Colonic mucosa (tissue), 4 donors: ENCODE results near the gene TEKTIP1. TPM values are rescaled to one million over a fixed set of nuclear protein-coding genes. Genes with fewer than 3 reads are reported as not detected.

Experiments used
- DNase-seq: peaks from one replicate; pipeline ENCODE4 v3.0.0-alpha.2; 2020
- H3K27ac ChIP-seq: fragments of 200-600 bp; one replicate; pipeline ENCODE4 v1.8.0; 2021
- H3K27me3 ChIP-seq: fragments of 200-600 bp; one replicate; pipeline ENCODE4 v1.8.0; 2021
- H3K36me3 ChIP-seq: fragments of 200-600 bp; one replicate; pipeline ENCODE4 v1.8.0; 2021
- H3K4me1 ChIP-seq: fragments of 200-600 bp; one replicate; pipeline ENCODE4 v1.8.0; 2021; ENCODE audit warnings: mild to moderate bottlenecking
- H3K4me3 ChIP-seq: fragments of 200-600 bp; one replicate; pipeline ENCODE4 v1.8.0; 2021
- H3K9ac ChIP-seq, 2 donors: one replicate each; pipeline ENCODE4 v1.7.0; 2013; ENCODE audit warnings: control low read depth in 2 of 2, low read depth in 2 of 2, low read length in 2 of 2
- H3K9me3 ChIP-seq: fragments of 200-600 bp; one replicate; pipeline ENCODE4 v1.8.0; 2021
- intact Hi-C: fragments of 100-400 bp; cut with DNase I; formaldehyde crosslinking; loops from one replicate; pipeline ENCODE4 v1.14.1; 2022
- total RNA-seq, 2 donors: library from RNA; stranded (reverse); fragmentation: NEBNext Ultra II Directional in 1 of 2; extraction: Animal tissue kit (Norgen Biotek cat#: 25700) in 1 of 2; gene quantifications; one replicate each; pipeline ENCODE4 v1.2.1, GENCODE V29; 2021
- TF ChIP-seq, protein P1 (sequence below): fragments of 200-600 bp; IDR thresholded peaks from one replicate; pipeline ENCODE4 v1.8.0; 2022; ENCODE audit warnings: antibody characterized with exemption, mild to moderate bottlenecking
- donor health status: healthy.
- donor health status: DM: no; HTN: no; CAD: no.
- donor health status: DM: no; HTN: no; CAD: no.

The TEKTIP1 gene
- total RNA-seq, 2 donors from 2014 or later: 1.5 to 4.7 TPM

DNA sequence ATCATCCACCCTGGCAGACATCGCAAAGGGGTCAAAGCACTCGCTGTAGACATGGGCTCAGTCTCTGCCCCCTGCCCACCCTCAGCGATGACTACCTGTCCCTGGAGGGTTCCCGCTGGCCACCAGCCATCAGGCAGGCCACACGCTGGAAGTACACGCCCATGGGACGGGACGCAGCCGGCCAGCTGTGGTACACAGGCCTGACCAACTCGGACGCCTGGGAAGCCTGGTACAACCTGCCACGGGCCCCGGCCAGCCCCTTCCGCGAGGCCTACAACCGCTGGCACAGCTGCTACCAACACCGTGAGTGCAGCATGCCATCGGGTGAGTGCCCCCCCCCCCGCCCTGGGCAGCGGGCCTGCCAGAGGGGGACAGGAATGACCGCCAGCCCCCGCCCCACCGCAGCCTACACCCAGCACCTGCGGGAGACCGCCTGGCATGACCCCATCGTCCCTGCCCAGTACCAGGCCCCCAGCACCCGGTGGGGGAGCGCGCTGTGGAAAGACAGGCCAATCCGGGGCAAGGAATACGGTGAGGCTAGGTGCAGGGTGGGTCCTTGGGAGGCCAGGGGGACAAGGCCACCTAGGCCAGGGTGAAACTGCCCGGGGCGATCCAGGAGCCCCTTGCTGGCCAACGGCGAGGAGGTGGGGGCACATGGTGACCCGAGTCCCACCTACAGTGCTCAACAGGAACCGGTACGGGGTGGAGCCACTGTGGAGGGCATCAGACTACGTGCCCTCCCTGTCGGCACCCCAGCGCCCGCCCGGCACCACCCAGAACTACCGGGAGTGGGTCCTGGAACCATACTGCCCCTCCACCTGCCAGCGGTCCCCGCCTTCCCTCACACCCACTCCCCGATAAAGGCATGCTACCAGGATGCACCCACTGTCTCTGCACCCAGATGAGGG lies 4.4 kb downstream of the TEKTIP1 start:
- no peaks in the 10 kb centered on the region for H3K27me3 ChIP-seq
- no peaks in the 10 kb centered on the region for H3K36me3 ChIP-seq
- no peaks in the 10 kb centered on the region for H3K9me3 ChIP-seq
- H3K4me3 ChIP-seq: no peak overlapping the region
- no peak overlapping the region for H3K27ac ChIP-seq
- no peaks in the 10 kb centered on the region for H3K4me1 ChIP-seq
- no peak overlapping the region for H3K9ac ChIP-seq
- DNase-seq: no peak
- TF ChIP-seq, protein P1, sequence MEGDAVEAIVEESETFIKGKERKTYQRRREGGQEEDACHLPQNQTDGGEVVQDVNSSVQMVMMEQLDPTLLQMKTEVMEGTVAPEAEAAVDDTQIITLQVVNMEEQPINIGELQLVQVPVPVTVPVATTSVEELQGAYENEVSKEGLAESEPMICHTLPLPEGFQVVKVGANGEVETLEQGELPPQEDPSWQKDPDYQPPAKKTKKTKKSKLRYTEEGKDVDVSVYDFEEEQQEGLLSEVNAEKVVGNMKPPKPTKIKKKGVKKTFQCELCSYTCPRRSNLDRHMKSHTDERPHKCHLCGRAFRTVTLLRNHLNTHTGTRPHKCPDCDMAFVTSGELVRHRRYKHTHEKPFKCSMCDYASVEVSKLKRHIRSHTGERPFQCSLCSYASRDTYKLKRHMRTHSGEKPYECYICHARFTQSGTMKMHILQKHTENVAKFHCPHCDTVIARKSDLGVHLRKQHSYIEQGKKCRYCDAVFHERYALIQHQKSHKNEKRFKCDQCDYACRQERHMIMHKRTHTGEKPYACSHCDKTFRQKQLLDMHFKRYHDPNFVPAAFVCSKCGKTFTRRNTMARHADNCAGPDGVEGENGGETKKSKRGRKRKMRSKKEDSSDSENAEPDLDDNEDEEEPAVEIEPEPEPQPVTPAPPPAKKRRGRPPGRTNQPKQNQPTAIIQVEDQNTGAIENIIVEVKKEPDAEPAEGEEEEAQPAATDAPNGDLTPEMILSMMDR: no peak
- intact Hi-C loops: loop anchor here (2.0 kb wide), 1 partner anchor 75 kb away; no protein-coding TSS in a partner anchor

DNA sequence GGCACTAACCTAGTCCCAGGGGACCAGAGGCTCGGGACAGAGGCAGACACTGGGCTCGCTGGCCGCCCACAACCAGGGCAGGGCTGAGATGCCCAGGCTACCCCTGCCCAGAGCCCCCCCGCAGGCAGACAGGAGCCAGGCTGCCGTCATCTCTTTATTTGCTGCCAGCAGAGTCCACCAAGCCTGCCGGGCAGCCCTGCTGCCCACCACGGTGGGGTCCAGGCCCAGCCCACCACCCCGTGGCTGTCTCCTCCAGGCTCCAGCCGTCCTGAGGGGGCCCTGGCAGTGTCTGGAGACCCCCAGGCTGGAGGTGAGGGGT lies 5.0 kb downstream of the TEKTIP1 start:
- Histone ChIP-seq H3K36me3 (no peaks in the 10 kb centered on the region), H3K9ac (no peak overlapping the region), H3K9me3 (no peaks in the 10 kb centered on the region), H3K27me3 (no peaks in the 10 kb centered on the region), H3K27ac (no peak overlapping the region), H3K4me1 (no peaks in the 10 kb centered on the region), H3K4me3 (no peak overlapping the region)
- TF ChIP-seq, protein P1: no peak
- intact Hi-C loops: loop anchor here (2.0 kb wide), 1 partner anchor 75 kb away; no protein-coding TSS in a partner anchor
- DNase-seq: no peak

DNA sequence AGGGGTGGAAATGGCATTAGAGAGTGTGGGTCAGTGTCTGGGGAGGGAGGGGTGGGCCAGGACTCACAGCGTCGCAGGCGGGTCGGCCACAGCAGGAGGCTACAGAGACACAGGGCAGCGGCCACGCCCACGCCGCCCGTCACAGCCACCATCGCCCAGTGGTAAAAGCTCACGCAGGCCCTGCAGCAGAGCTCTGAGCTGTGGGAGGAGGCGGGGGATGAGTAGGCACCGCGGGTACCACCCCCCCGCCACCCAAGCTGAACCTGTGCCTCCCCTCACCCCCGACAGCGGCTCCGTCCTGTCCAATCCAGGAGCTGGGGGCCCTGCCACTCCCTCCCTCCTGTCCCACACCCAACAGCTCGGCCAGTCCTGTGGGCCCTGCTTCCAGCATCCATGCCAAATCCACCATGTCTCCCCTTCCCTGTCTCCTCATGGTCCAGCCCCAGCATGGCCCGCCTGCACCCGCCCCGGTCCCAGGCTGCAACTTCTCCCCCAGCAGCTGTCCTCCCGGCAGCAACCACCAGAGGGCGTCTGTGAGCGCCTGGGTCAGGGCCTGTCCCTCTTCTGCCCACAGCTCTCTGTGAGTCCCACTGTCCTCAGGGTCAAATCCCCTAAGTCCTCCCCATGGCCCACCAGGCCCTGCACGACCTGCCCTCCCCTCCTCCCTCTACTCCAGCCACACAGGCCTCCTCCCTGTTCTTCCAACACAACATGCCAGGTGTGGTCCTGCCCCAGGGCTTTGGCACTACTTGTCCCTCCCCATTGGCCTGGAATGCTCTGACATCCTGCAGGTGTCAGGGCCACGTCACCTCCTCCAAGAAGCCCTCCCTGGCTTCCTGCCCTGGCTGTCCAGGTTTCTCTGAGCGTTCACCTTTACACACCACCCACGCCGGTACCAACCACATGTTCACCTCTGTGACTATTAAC lies 6.0 kb downstream of the TEKTIP1 start:
- no peak overlapping the region for H3K9ac ChIP-seq
- H3K4me3 ChIP-seq: no peak overlapping the region
- H3K27me3 ChIP-seq: no peaks in the 10 kb centered on the region
- H3K36me3 ChIP-seq: no peaks in the 10 kb centered on the region
- TF ChIP-seq, protein P1: peak; percentile 94
- intact Hi-C loops: loop anchor here (2.0 kb wide), 1 partner anchor 74 kb away; no protein-coding TSS in a partner anchor
- no peaks in the 10 kb centered on the region for H3K4me1 ChIP-seq
- H3K27ac ChIP-seq: no peak overlapping the region
- no peaks in the 10 kb centered on the region for H3K9me3 ChIP-seq
- DNase-seq: peak; percentile 82

DNA sequence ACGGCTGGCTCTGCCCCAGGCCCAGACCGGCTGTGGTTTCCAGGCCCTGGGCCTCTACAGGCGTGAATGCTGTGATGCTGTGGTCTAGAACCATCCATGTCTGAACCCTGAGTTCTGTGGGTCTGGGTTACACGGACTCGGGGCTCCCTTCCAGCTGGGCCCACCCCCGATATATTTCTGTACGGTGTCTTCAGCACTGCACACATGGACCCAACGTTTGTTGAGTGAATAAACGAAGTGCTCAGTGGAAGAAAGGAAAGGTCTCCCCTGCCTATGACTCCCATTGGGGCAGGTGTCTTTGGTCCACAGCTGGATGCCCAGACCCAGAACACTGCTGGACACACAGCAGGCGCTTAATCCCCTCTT lies 6.7 kb downstream of the TEKTIP1 start:
- Histone ChIP-seq H3K4me1 (no peaks in the 10 kb centered on the region), H3K9ac (no peak overlapping the region)

DNA sequence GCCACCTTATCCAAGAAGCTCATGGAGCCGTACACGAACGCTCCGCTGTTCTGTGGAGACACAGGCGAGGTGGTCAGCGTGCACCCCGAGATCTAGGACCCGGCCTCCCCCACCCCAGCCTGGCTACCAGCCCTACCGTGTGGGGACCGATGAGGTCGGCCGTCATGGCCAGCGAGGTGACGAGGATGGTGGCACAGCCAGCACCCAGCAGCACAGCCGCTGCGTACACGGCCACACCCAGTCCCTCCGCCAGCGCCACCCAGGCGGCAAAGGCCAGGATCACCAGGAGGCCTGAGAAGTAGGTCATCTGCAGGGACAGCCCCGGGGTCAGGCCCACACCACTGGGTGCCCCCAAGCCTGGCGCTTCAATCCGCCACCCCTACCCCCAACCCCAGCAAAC lies 7.1 kb downstream of the TEKTIP1 start:
- TF ChIP-seq, protein P1: no peak
- H3K27ac ChIP-seq: no peak overlapping the region
- no peaks in the 10 kb centered on the region for H3K27me3 ChIP-seq
- H3K4me1 ChIP-seq: no peaks in the 10 kb centered on the region
- H3K4me3 ChIP-seq: no peak overlapping the region
- no peak overlapping the region for H3K9ac ChIP-seq
- no peak for DNase-seq
- intact Hi-C loops: no loop called here
- no peaks in the 10 kb centered on the region for H3K9me3 ChIP-seq
- H3K36me3 ChIP-seq: no peaks in the 10 kb centered on the region

More for the DNA sequence above, 6.7 kb downstream of the TEKTIP1 start:
- H3K9me3 ChIP-seq: no peaks in the 10 kb centered on the region
- DNase-seq: no peak
- H3K27me3 ChIP-seq: no peaks in the 10 kb centered on the region
- intact Hi-C loops: loop anchor here (2.0 kb wide), 1 partner anchor 73 kb away; no protein-coding TSS in a partner anchor
- H3K4me3 ChIP-seq: no peak overlapping the region
- TF ChIP-seq, protein P1: no peak
- H3K36me3 ChIP-seq: no peaks in the 10 kb centered on the region
- H3K27ac ChIP-seq: no peak overlapping the region
